A549 (cell line): Measurements from ENCODE around the gene CCPG1. TPM values are rescaled to one million over a fixed set of nuclear protein-coding genes. Genes with fewer than 3 reads are reported as not detected.

ENCODE experiments used
- ATAC-seq, 2 experiments: fragments of 200-7000 bp in 1 of 2; fragments of >200 bp in 1 of 2; cut with Nextera tagmentation in 1 of 2; cut with Tn5 transposase in 1 of 2; 3 replicates each; pipeline versions ENCODE4 v1.8.0 to v1.9.1; 2018 to 2020; ENCODE audit warnings: mild to moderate bottlenecking in 1 of 2, moderate library complexity in 1 of 2
- CTCF ChIA-PET: fragments of 300-600 bp; sonication (Branson Sonifier 250); formaldehyde crosslinking; extraction: SDS; loops from one replicate; lab custom pipeline; 2021; ENCODE audit warnings: antibody characterized with exemption, inconsistent platforms; lab: Yijun Ruan, JAX
- POLR2A ChIA-PET: fragments of 350-600 bp; formaldehyde crosslinking; extraction: SDS; loops from one replicate; lab custom pipeline; 2021; ENCODE audit warnings: antibody characterized with exemption, inconsistent platforms; lab: Yijun Ruan, JAX
- DNase-seq, 2 experiments: peaks; one replicate each; pipeline versions ENCODE4 v3.0.0 to v3.0.0-alpha.2; 2011 to 2016; ENCODE audit warnings: low read depth in 1 of 2, low spot score in 1 of 2
- FAIRE-seq: peaks from 2 replicates; lab custom pipeline; 2011; peaks lifted over from hg19 to GRCh38; lab: Jason Lieb, UNC
- H3K27ac ChIP-seq, 2 experiments: fragments of >200 bp; sonication (Bioruptor Twin); formaldehyde crosslinking; 3 replicates each; pipeline ENCODE4 v1.5.1; 2016 to 2017
- H3K4me1 ChIP-seq: fragments of >200 bp; sonication (Bioruptor Twin); formaldehyde crosslinking; 3 replicates; pipeline ENCODE4 v1.6.1; 2016
- H3K4me2 ChIP-seq: fragments of >200 bp; sonication (Bioruptor Twin); formaldehyde crosslinking; 3 replicates; pipeline ENCODE4 v1.6.1; 2016
- H3K4me3 ChIP-seq: fragments of >200 bp; sonication (Bioruptor Twin); formaldehyde crosslinking; 3 replicates; pipeline ENCODE4 v1.5.1; 2016
- H3K9me3 ChIP-seq: fragments of >200 bp; sonication (Bioruptor Twin); formaldehyde crosslinking; 3 replicates; pipeline ENCODE4 v1.6.1; 2016
- CEBPB ChIP-seq, 2 experiments: fragments of >200 bp in 1 of 2; sonication (Bioruptor Twin) in 1 of 2; formaldehyde crosslinking in 1 of 2; IDR thresholded peaks; 2 replicates each; pipeline ENCODE4 v1.6.1; 2012 to 2016
- CTCF ChIP-seq: fragments of >200 bp; sonication (Bioruptor Twin); formaldehyde crosslinking; IDR thresholded peaks from 3 replicates; pipeline ENCODE4 v1.5.1; 2016
- E2F6 ChIP-seq: IDR thresholded peaks from 2 replicates; pipeline ENCODE4 v1.6.1; 2012; ENCODE audit warnings: low read depth, borderline replicate concordance
- ELK1 ChIP-seq: fragments of 150-350 bp; IDR thresholded peaks from 2 replicates; pipeline ENCODE4 v1.6.1; 2014; ENCODE audit warnings: low read depth, mild to moderate bottlenecking, low read length
- EP300 ChIP-seq, 2 experiments: fragments of >200 bp; sonication (Bioruptor Twin); formaldehyde crosslinking; IDR thresholded peaks; 2 replicates in 1 of 2; 3 replicates in 1 of 2; pipeline ENCODE4 v1.6.1; 2016 to 2017
- ESRRA ChIP-seq: fragments of 150-350 bp; IDR thresholded peaks from 2 replicates; pipeline ENCODE4 v1.6.1; 2014; ENCODE audit warnings: mild to moderate bottlenecking, low read length, borderline replicate concordance
- HES2 ChIP-seq: fragments of >200 bp; sonication (Bioruptor Twin); formaldehyde crosslinking; IDR thresholded peaks from 2 replicates; pipeline ENCODE4 v1.6.1; 2016
- HMGXB4 ChIP-seq: fragments of 250-450 bp; sonication (Bioruptor Pico); IDR thresholded peaks from 2 replicates; pipeline ENCODE4 v1.5.0; 2021; ENCODE audit warnings: mild to moderate bottlenecking, moderate library complexity, borderline replicate concordance
- HOXA7 ChIP-seq: fragments of 250-450 bp; sonication (Bioruptor Pico); IDR thresholded peaks from 2 replicates; pipeline ENCODE4 v1.5.0; 2020; ENCODE audit warnings: mild to moderate bottlenecking, moderate library complexity
- MAFK ChIP-seq: fragments of 450-650 bp; IDR thresholded peaks from 2 replicates; pipeline ENCODE4 v1.6.1; 2014; ENCODE audit not compliant: partially characterized antibody
- MAZ ChIP-seq: fragments of 150-350 bp; IDR thresholded peaks from 2 replicates; pipeline ENCODE4 v1.6.1; 2014; ENCODE audit warnings: antibody characterized with exemption, low read depth, low read length, borderline replicate concordance
- MYC ChIP-seq: IDR thresholded peaks from 2 replicates; pipeline ENCODE4 v1.6.1; 2012; ENCODE audit warnings: mild to moderate bottlenecking, inconsistent platforms, low read length, improper control_type of control experiment, borderline replicate concordance
- NFE2L2 ChIP-seq: fragments of 150-350 bp; conservative IDR thresholded peaks from 2 replicates; pipeline ENCODE4 v1.6.1; 2014; ENCODE audit warnings: low read length
- NPAS2 ChIP-seq: fragments of 250-450 bp; sonication (Bioruptor Pico); IDR thresholded peaks from 2 replicates; pipeline ENCODE4 v1.8.0; 2022; ENCODE audit warnings: mild to moderate bottlenecking, moderate library complexity, borderline replicate concordance
- PBX3 ChIP-seq: IDR thresholded peaks from 2 replicates; pipeline ENCODE4 v1.6.1; 2012
- PHF8 ChIP-seq: fragments of 200-600 bp; sonication (generic); IDR thresholded peaks from 2 replicates; pipeline ENCODE4 v1.6.1; 2016; ENCODE audit warnings: low read depth, mild to moderate bottlenecking, antibody characterized with exemption, moderate library complexity, borderline replicate concordance
- POLR2AphosphoS2 ChIP-seq: conservative IDR thresholded peaks from 2 replicates; pipeline ENCODE4 v1.6.1; 2012; ENCODE audit warnings: low read length, improper control_type of control experiment, inconsistent platforms
- RNF2 ChIP-seq: fragments of 200-600 bp; sonication (generic); IDR thresholded peaks from 2 replicates; pipeline ENCODE4 v1.6.1; 2016; ENCODE audit warnings: low read depth, mild to moderate bottlenecking, antibody characterized with exemption, moderate library complexity, borderline replicate concordance
- SREBF2 ChIP-seq: fragments of 450-650 bp; IDR thresholded peaks from 2 replicates; pipeline ENCODE4 v1.6.1; 2014; ENCODE audit warnings: mild to moderate bottlenecking, moderate library complexity
- ZFP36 ChIP-seq: fragments of 450-650 bp; IDR thresholded peaks from 2 replicates; pipeline ENCODE4 v1.6.1; 2014; ENCODE audit warnings: borderline replicate concordance; ENCODE audit not compliant: partially characterized antibody
- ZNF302 ChIP-seq: fragments of 250-450 bp; sonication (Bioruptor Pico); IDR thresholded peaks from 2 replicates; pipeline ENCODE4 v1.9.0; 2021; ENCODE audit warnings: inconsistent platforms, mild to moderate bottlenecking, moderate library complexity
- ZSCAN20 ChIP-seq: fragments of 250-450 bp; sonication (Bioruptor Pico); IDR thresholded peaks from 2 replicates; pipeline ENCODE4 v1.8.0; 2022; ENCODE audit warnings: mild to moderate bottlenecking, moderate library complexity
- polyA plus RNA-seq, 4 experiments: library from polyadenylated mRNA; depleted of rRNA in 3 of 4; stranded (reverse); fragments of >200 nt; fragmentation: RNase III in 1 of 4; extraction: RNeasy Plus Mini Kit Qiagen cat#74134 plus additional on column Dnase treatment in 1 of 4; gene quantifications; 2 replicates in 3 of 4; 3 replicates in 1 of 4; pipeline ENCODE4 v1.2.3, GENCODE V29; 2011 to 2017

The CCPG1 gene
- polyA plus RNA-seq, 2 of the 4 experiments (the other 2 are of a cell fraction): 36.6 to 176 TPM

- ChIA-PET POLR2A (no interaction called here), CTCF (interaction anchor here (0.8 to 1.6 kb wide), 4 partner anchors 12 to 85 kb away, joined by 3 read pairs; partner anchors contain the start of genes PIGB and PIGBOS1)
- TF ChIP-seq HOXA7 (CRISPR knock-in tag): no peak
- TF ChIP-seq HMGXB4: no peak
- TF ChIP-seq E2F6: no peak
- TF ChIP-seq CEBPB (IDR thresholded peaks at IDR 0.05): peak; percentile 61 to 86
- TF ChIP-seq PBX3: no peak
- no peak for TF ChIP-seq SREBF2
- no peak for TF ChIP-seq POLR2AphosphoS2
- TF ChIP-seq MAFK: peak; percentile 87
- no peak for TF ChIP-seq CTCF
- no peak for TF ChIP-seq NFE2L2
- no peak for TF ChIP-seq ELK1
- no peak for TF ChIP-seq ZSCAN20 (CRISPR knock-in tag)
- no peak for TF ChIP-seq MYC
- TF ChIP-seq ZFP36: no peak
- no peak for TF ChIP-seq ESRRA
- TF ChIP-seq EP300 (IDR thresholded peaks at IDR 0.05): peak in 1 of 2 experiments; percentile 12; a peak in 1 of 5 replicates
- TF ChIP-seq ZNF302 (CRISPR knock-in tag): no peak
- no peak for TF ChIP-seq MAZ
- TF ChIP-seq RNF2: no peak
- TF ChIP-seq NPAS2: no peak
- Histone ChIP-seq H3K4me3 (no peak overlapping the region; the same call in 2 of the 3 replicates), H3K9me3 (no peaks in the 10 kb centered on the region), H3K27ac (peak overlapping the region; percentile 83 to 88), H3K4me1 (peaks cover 44% of the 10 kb centered on the region), H3K4me2 (peak overlapping the region; percentile 56)
- FAIRE-seq: no peak
- no peak for ATAC-seq
- DNase-seq: peak in 1 of 2 experiments; percentile 51
These were observed 4.6 kb downstream of the CCPG1 start for GRCh38 chr15:55403531-55403930.

GRCh38 chr15:55402707-55403106 lies 5.5 kb downstream of the CCPG1 start:
- Histone ChIP-seq H3K27ac (peak overlapping the region; percentile 83 to 87), H3K4me2 (peak overlapping the region; percentile 56), H3K9me3 (no peaks in the 10 kb centered on the region), H3K4me1 (peaks cover 44% of the 10 kb centered on the region), H3K4me3 (no peak overlapping the region; the same call in 2 of the 3 replicates)
- POLR2A ChIA-PET: no interaction called here
- no peak for TF ChIP-seq MYC
- no peak for TF ChIP-seq HES2
- TF ChIP-seq PHF8: no peak
- CTCF ChIA-PET: interaction anchor here (0.7 to 1.6 kb wide), 5 partner anchors 12 to 84 kb away, joined by 3 to 5 read pairs (median 3); partner anchors contain the start of genes PIGB and PIGBOS1
- ATAC-seq (no peak), DNase-seq (no peak), FAIRE-seq (peak; percentile 51)
